H1 (cell line): ENCODE measurements around the gene PGAP3. TPM values are rescaled to one million over a fixed set of nuclear protein-coding genes. Genes with fewer than 3 reads are reported as not detected.

Source experiments
- CBX5 ChIP-seq: fragments of 300-800, 300-1000 bp; sonication (generic); IDR thresholded peaks from 2 replicates; pipeline ENCODE4 v1.7.1; 2016; ENCODE audit warnings: antibody characterized with exemption, low read length, low read depth
- CBX8 ChIP-seq: fragments of 300-800, 300-1000 bp; sonication (generic); IDR thresholded peaks from 2 replicates; pipeline ENCODE4 v1.7.1; 2016; ENCODE audit warnings: low read depth, low read length, borderline replicate concordance
- CHD1 ChIP-seq: IDR thresholded peaks from 2 replicates; pipeline ENCODE4 v1.6.1; 2012; ENCODE audit warnings: low read depth, low read length, improper control_type of control experiment
- FOSL1 ChIP-seq: IDR thresholded peaks from 2 replicates; pipeline ENCODE4 v1.6.1; 2011; ENCODE audit warnings: mild to moderate bottlenecking, low read depth, low read length, moderate library complexity; ENCODE audit not compliant: insufficient read depth
- POLR2AphosphoS5 ChIP-seq: IDR thresholded peaks from 2 replicates; pipeline ENCODE4 v1.6.1; 2011; ENCODE audit warnings: low read depth, low read length
- polyA plus RNA-seq, 7 experiments: library from polyadenylated mRNA; depleted of rRNA in 3 of 7; stranded (reverse) in 5 of 7; unstranded in 2 of 7; fragments of >200 nt in 5 of 7; fragments of 200-250 nt in 2 of 7; gene quantifications; 1 replicate in 5 of 7; 2 replicates in 1 of 7; 4 replicates in 1 of 7; pipeline versions ENCODE4 v1.2.1 to v1.2.3, GENCODE V29; 2011 to 2013; ENCODE audit warnings: missing spikeins in 2 of 7, mixed read lengths in 2 of 7
- total RNA-seq: library from RNA; stranded (reverse); fragmentation: NEBNext Ultra II Directional; extraction: Animal tissue kit (Norgen Biotek cat#: 25700); gene quantifications from 2 replicates; pipeline ENCODE4 v1.2.1, GENCODE V29; 2021

The PGAP3 gene
- total and polyA plus RNA-seq, 2 of the 8 experiments (the other 6 are each of a cell fraction or from before 2014, with no cell fraction given), result 21.0 to 30.7 TPM

- TF ChIP-seq CBX8 (no peak), POLR2AphosphoS5 (no peak), CBX5 (no peak), CHD1 (no peak), FOSL1 (no peak)
Observed at GRCh38 chr17:39717660-39718059, 29.8 kb upstream of the PGAP3 start (continued).
